H1 (cell line): ENCODE results near the gene PLA2G4E. TPM values are rescaled to one million over a fixed set of nuclear protein-coding genes. Genes with fewer than 3 reads are reported as not detected.

ENCODE experiments used
- CTCF ChIA-PET: fragments of 300-600 bp; sonication (Branson Sonifier 250); formaldehyde crosslinking; loops from one replicate; lab custom pipeline; 2021; ENCODE audit not compliant: partially characterized antibody; lab: Charles Lee
- POLR2A ChIA-PET: fragments of 300-600 bp; sonication (Branson Sonifier 250); formaldehyde crosslinking; loops from one replicate; lab custom pipeline; 2021; ENCODE audit warnings: inconsistent platforms; ENCODE audit not compliant: partially characterized antibody; lab: Charles Lee
- DNase-seq, 2 experiments: peaks; one replicate each; pipeline versions ENCODE4 v3.0.0 to v3.0.0-alpha.2; 2010 to 2022; ENCODE audit warnings: low spot score in 2 of 2, low read depth in 1 of 2, mixed read lengths in 1 of 2
- FAIRE-seq: peaks from 2 replicates; lab custom pipeline; 2011; peaks lifted over from hg19 to GRCh38; lab: Jason Lieb, UNC
- H2AFZ ChIP-seq: 2 replicates; pipeline ENCODE4 v1.8.1; 2012; ENCODE audit warnings: low read length, inconsistent platforms
- H2AK5ac ChIP-seq: 2 replicates; pipeline ENCODE4 v1.6.1; 2013; ENCODE audit warnings: low read depth, low read length
- H2BK120ac ChIP-seq: replicated peaks from 2 replicates; pipeline ENCODE3; 2013; ENCODE audit warnings: low read depth, low read length, inconsistent platforms
- H2BK12ac ChIP-seq: 2 replicates; pipeline ENCODE4 v1.6.1; 2013; ENCODE audit warnings: low read depth, low read length
- H2BK15ac ChIP-seq: 2 replicates; pipeline ENCODE4 v1.6.1; 2013; ENCODE audit warnings: low read length
- H2BK20ac ChIP-seq: 2 replicates; pipeline ENCODE4 v1.6.1; 2013; ENCODE audit warnings: low read length
- H2BK5ac ChIP-seq: 2 replicates; pipeline ENCODE4 v1.6.1; 2013; ENCODE audit warnings: low read depth, low read length
- H3K14ac ChIP-seq: 2 replicates; pipeline ENCODE4 v1.6.1; 2013; ENCODE audit warnings: inconsistent platforms; ENCODE audit not compliant: insufficient read length
- H3K18ac ChIP-seq: 2 replicates; pipeline ENCODE4 v1.6.1; 2013; ENCODE audit warnings: low read length; ENCODE audit errors: extremely low read depth
- H3K23ac ChIP-seq: 2 replicates; pipeline ENCODE4 v1.6.1; 2013; ENCODE audit warnings: inconsistent platforms; ENCODE audit not compliant: insufficient read length
- H3K23me2 ChIP-seq: 2 replicates; pipeline ENCODE4 v1.6.1; 2013; ENCODE audit warnings: low read depth, low read length
- H3K27ac ChIP-seq: 2 replicates; pipeline ENCODE4 v1.6.1; 2011; ENCODE audit warnings: low read depth, low read length, inconsistent platforms
- H3K27me3 ChIP-seq, 4 experiments: replicated peaks in 1 of 4; 1 replicate in 1 of 4; 2 replicates in 3 of 4; pipeline versions ENCODE4 v1.6.1 to v1.8.1; 2011 to 2013; ENCODE audit warnings: low read length in 3 of 4, mild to moderate bottlenecking in 3 of 4, inconsistent platforms in 2 of 4, mixed read lengths in 2 of 4, moderate library complexity in 1 of 4; ENCODE audit not compliant: control insufficient read depth in 3 of 4, insufficient read depth in 3 of 4; ENCODE audit errors: extremely low read depth in 1 of 4
- H3K36me3 ChIP-seq, 4 experiments: 2 replicates each; pipeline versions ENCODE4 v1.6.1 to v1.8.1; 2011 to 2013; ENCODE audit warnings: mild to moderate bottlenecking in 4 of 4, low read length in 3 of 4, moderate library complexity in 2 of 4, control low read depth in 1 of 4, inconsistent platforms in 1 of 4; ENCODE audit not compliant: insufficient read depth in 4 of 4, control insufficient read depth in 2 of 4
- H3K4ac ChIP-seq: replicated peaks from 2 replicates; pipeline ENCODE3; 2013; ENCODE audit warnings: low read length, low read depth, mixed read lengths, inconsistent platforms; ENCODE audit not compliant: insufficient read length
- H3K4me1 ChIP-seq, 4 experiments: replicated peaks in 1 of 4; 1 replicate in 1 of 4; 2 replicates in 3 of 4; pipeline versions ENCODE4 v1.6.1 to v1.8.1; 2011 to 2013; ENCODE audit warnings: low read length in 3 of 4, inconsistent platforms in 2 of 4, mixed read lengths in 1 of 4; ENCODE audit not compliant: insufficient read depth in 4 of 4, control insufficient read depth in 3 of 4
- H3K4me2 ChIP-seq, 2 experiments: 2 replicates each; pipeline versions ENCODE4 v1.6.1 to v1.8.1; 2011 to 2013; ENCODE audit warnings: low read depth in 2 of 2, low read length in 2 of 2, control low read depth in 1 of 2, inconsistent platforms in 1 of 2, mild to moderate bottlenecking in 1 of 2; ENCODE audit not compliant: insufficient read depth in 1 of 2
- H3K4me3 ChIP-seq, 4 experiments: fragments of 200-600, 300-600 bp in 1 of 4; sonication (generic), shearing (Covaris generic), sonication (Bioruptor Twin) in 1 of 4; 2 replicates each; pipeline versions ENCODE4 v1.5.1 to v1.8.1; 2011 to 2016; ENCODE audit warnings: low read length in 4 of 4, low read depth in 3 of 4, control low read depth in 2 of 4, inconsistent platforms in 2 of 4, mild to moderate bottlenecking in 2 of 4, mixed read lengths in 1 of 4, moderate library complexity in 1 of 4; ENCODE audit not compliant: insufficient read depth in 2 of 4; ENCODE audit errors: extremely low read depth in 1 of 4
- H3K56ac ChIP-seq: replicated peaks from 2 replicates; pipeline ENCODE3; 2013; ENCODE audit warnings: low read depth, mild to moderate bottlenecking, mixed read lengths, low read length, inconsistent platforms; ENCODE audit not compliant: insufficient read length
- H3K79me1 ChIP-seq: 2 replicates; pipeline ENCODE4 v1.6.1; 2013; ENCODE audit warnings: low read depth, low read length, control low read depth
- H3K79me2 ChIP-seq, 2 experiments: 2 replicates each; pipeline versions ENCODE4 v1.6.1 to v1.8.1; 2012 to 2013; ENCODE audit warnings: low read length in 2 of 2, mild to moderate bottlenecking in 2 of 2, inconsistent platforms in 1 of 2; ENCODE audit not compliant: insufficient read depth in 2 of 2, control insufficient read depth in 1 of 2
- H3K9ac ChIP-seq, 4 experiments: replicated peaks in 1 of 4; 1 replicate in 1 of 4; 2 replicates in 3 of 4; pipeline versions ENCODE4 v1.6.1 to v1.8.1; 2011 to 2013; ENCODE audit warnings: low read depth in 3 of 4, low read length in 3 of 4, control low read depth in 2 of 4, mild to moderate bottlenecking in 2 of 4, moderate library complexity in 2 of 4, inconsistent platforms in 1 of 4; ENCODE audit errors: extremely low read depth in 1 of 4
- H3K9me3 ChIP-seq, 2 experiments: 2 replicates each; pipeline versions ENCODE4 v1.6.1 to v1.8.1; 2012 to 2013; ENCODE audit warnings: mild to moderate bottlenecking in 2 of 2, moderate library complexity in 2 of 2, control low read depth in 1 of 2, inconsistent platforms in 1 of 2, low read depth in 1 of 2, low read length in 1 of 2, mixed read lengths in 1 of 2; ENCODE audit not compliant: insufficient read depth in 2 of 2
- H4K20me1 ChIP-seq, 2 experiments: replicated peaks in 1 of 2; 2 replicates each; pipeline versions ENCODE3 to v1.8.1; 2011 to 2013; ENCODE audit warnings: inconsistent platforms in 2 of 2, low read length in 2 of 2, mild to moderate bottlenecking in 1 of 2; ENCODE audit not compliant: insufficient read depth in 2 of 2, control insufficient read depth in 1 of 2
- H4K5ac ChIP-seq: 2 replicates; pipeline ENCODE4 v1.6.1; 2013; ENCODE audit warnings: low read length, low read depth, mixed read lengths, inconsistent platforms; ENCODE audit not compliant: insufficient read length
- H4K8ac ChIP-seq: 2 replicates; pipeline ENCODE4 v1.8.0; 2013; ENCODE audit warnings: mild to moderate bottlenecking, moderate library complexity, low read length, inconsistent platforms; ENCODE audit not compliant: insufficient read depth; ENCODE audit errors: extremely low read depth
- H4K91ac ChIP-seq: replicated peaks from 2 replicates; pipeline ENCODE3; 2013; ENCODE audit warnings: low read length, mixed read lengths, inconsistent platforms; ENCODE audit not compliant: insufficient read length
- ASH2L ChIP-seq: fragments of 200-600, 300-600 bp; sonication (generic); IDR thresholded peaks from one replicate; pipeline ENCODE4 v1.7.1; 2017; ENCODE audit warnings: low read length
- CHD1 ChIP-seq: IDR thresholded peaks from 2 replicates; pipeline ENCODE4 v1.6.1; 2012; ENCODE audit warnings: low read depth, low read length, improper control_type of control experiment
- CREB1 ChIP-seq: IDR thresholded peaks from 2 replicates; pipeline ENCODE4 v1.6.1; 2012; ENCODE audit warnings: inconsistent platforms
- GTF2F1 ChIP-seq: IDR thresholded peaks from 2 replicates; pipeline ENCODE4 v1.6.1; 2012; ENCODE audit warnings: low read depth, low read length, improper control_type of control experiment, borderline replicate concordance
- HDAC2 ChIP-seq, 2 experiments: fragments of 300-600 bp in 1 of 2; sonication (generic) in 1 of 2; IDR thresholded peaks; 2 replicates each; pipeline ENCODE4 v1.6.1; 2011 to 2012; ENCODE audit warnings: low read depth in 2 of 2, low read length in 2 of 2, mild to moderate bottlenecking in 2 of 2, moderate library complexity in 2 of 2, borderline replicate concordance in 1 of 2, inconsistent platforms in 1 of 2
- KDM1A ChIP-seq: fragments of 200-600, 300-600 bp; sonication (generic); IDR thresholded peaks from 2 replicates; pipeline ENCODE4 v1.7.1; 2016; ENCODE audit warnings: mild to moderate bottlenecking, low read length, borderline replicate concordance
- POU5F1 ChIP-seq: IDR thresholded peaks from 2 replicates; pipeline ENCODE4 v1.6.1; 2011; ENCODE audit warnings: low read depth, mild to moderate bottlenecking, low read length, moderate library complexity
- RAD21 ChIP-seq, 2 experiments: IDR thresholded peaks in 1 of 2; conservative IDR thresholded peaks in 1 of 2; 2 replicates each; pipeline ENCODE4 v1.6.1; 2011; ENCODE audit warnings: low read depth in 2 of 2, low read length in 2 of 2, improper control_type of control experiment in 1 of 2, inconsistent platforms in 1 of 2, mild to moderate bottlenecking in 1 of 2, moderate library complexity in 1 of 2
- RBBP5 ChIP-seq: IDR thresholded peaks from 2 replicates; pipeline ENCODE4 v1.7.1; 2012; ENCODE audit warnings: low read depth, mild to moderate bottlenecking, inconsistent platforms, low read length, moderate library complexity, borderline replicate concordance
- SAP30 ChIP-seq: fragments of 300-600 bp; sonication (generic); IDR thresholded peaks from 2 replicates; pipeline ENCODE4 v1.7.1; 2012; ENCODE audit warnings: low read length, moderate library complexity, mild to moderate bottlenecking, inconsistent platforms; ENCODE audit not compliant: insufficient read depth, insufficient replicate concordance
- SIX5 ChIP-seq: IDR thresholded peaks from 2 replicates; pipeline ENCODE4 v1.6.1; 2011; ENCODE audit warnings: mild to moderate bottlenecking, low read depth, low read length
- TCF12 ChIP-seq: IDR thresholded peaks from 2 replicates; pipeline ENCODE4 v1.6.1; 2011; ENCODE audit warnings: low read depth, mild to moderate bottlenecking, low read length
- WGBS, 2 experiments: shearing (Covaris generic) in 1 of 2; methylation state at CpG; one replicate each; pipeline versions ENCODE4 v1.1.6 to v1.1.7; 2013 to 2015; ENCODE audit warnings: low lambda C conversion rate in 2 of 2, mixed read lengths in 2 of 2, inconsistent platforms in 1 of 2, low coverage in 1 of 2, missing lambda C conversion rate in 1 of 2; ENCODE audit not compliant: insufficient replicate concordance in 2 of 2, insufficient coverage in 1 of 2, insufficient read length in 1 of 2; ENCODE audit errors: extremely low coverage in 1 of 2, missing lambda C conversion rate in 1 of 2; 5-methylcytosine and 5-hydroxymethylcytosine counted together
- polyA plus RNA-seq, 7 experiments: library from polyadenylated mRNA; depleted of rRNA in 3 of 7; stranded (reverse) in 5 of 7; unstranded in 2 of 7; fragments of >200 nt in 5 of 7; fragments of 200-250 nt in 2 of 7; gene quantifications; 1 replicate in 5 of 7; 2 replicates in 1 of 7; 4 replicates in 1 of 7; pipeline versions ENCODE4 v1.2.1 to v1.2.3, GENCODE V29; 2011 to 2013; ENCODE audit warnings: missing spikeins in 2 of 7, mixed read lengths in 2 of 7
- total RNA-seq: library from RNA; stranded (reverse); fragmentation: NEBNext Ultra II Directional; extraction: Animal tissue kit (Norgen Biotek cat#: 25700); gene quantifications from 2 replicates; pipeline ENCODE4 v1.2.1, GENCODE V29; 2021

Gene PLA2G4E
- total and polyA plus RNA-seq, 2 of the 8 experiments (the other 6 are each of a cell fraction or from before 2014, with no cell fraction given): 0.03 TPM; not detected in 1

DNA sequence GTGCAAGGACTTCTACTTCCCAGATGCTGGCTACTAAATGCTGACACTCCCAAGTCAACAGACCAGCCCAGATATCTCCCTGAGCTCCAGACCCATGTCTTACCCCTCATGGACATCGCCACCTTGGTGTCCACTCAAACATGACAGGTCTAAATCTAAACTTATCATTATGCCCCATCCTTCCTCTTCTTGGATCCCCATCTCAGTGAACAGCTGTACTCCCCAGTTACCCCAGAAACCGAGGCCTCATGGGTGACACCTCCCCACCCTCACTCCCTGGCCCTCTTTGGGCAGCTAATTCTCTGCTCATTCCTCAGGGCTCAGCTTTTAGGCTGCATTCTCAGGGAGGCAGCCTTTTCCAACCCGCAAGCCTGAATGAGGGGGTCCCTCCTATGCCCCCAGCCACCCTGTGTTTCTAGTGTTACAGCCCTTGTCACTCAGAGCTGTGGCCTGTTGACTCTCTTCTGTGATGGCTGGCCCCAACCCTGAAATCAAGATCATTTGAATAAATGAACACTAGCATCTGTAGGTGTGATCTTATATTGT lies 53.8 kb downstream of the PLA2G4E start:
- H2BK5ac ChIP-seq: no peak overlapping the region
- no peak overlapping the region for H2BK15ac ChIP-seq
- no peak overlapping the region for H3K18ac ChIP-seq
- H3K36me3 ChIP-seq: no peaks in the 10 kb centered on the region; a peak in 1 of 8 replicates
- WGBS, 2 experiments: 94% methylated on average over 3 of the region's 3 CpGs; no CpG with 5 or more reads in 1 of the 2 experiments
- H2BK20ac ChIP-seq: no peak overlapping the region
- H3K9ac ChIP-seq: no peak overlapping the region
- no peak overlapping the region for H2BK12ac ChIP-seq
- H2BK120ac ChIP-seq: no peak overlapping the region
- no peaks in the 10 kb centered on the region for H3K27me3 ChIP-seq
- no peak overlapping the region for H3K14ac ChIP-seq
- DNase-seq (no peak), FAIRE-seq (no peak)
- H2AK5ac ChIP-seq: no peak overlapping the region
- peaks cover 4 to 10% (median 6%) of the 10 kb centered on the region in 4 experiments; a peak in 6 of 7 replicates for H3K4me1 ChIP-seq
- no peak overlapping the region for H4K5ac ChIP-seq
- ChIA-PET POLR2A (interaction anchor here (0.7 kb wide), 1 partner anchor 9 kb away, joined by 3 read pairs; no protein-coding TSS in a partner anchor), CTCF (interaction anchor here (0.7 to 0.9 kb wide), 2 partner anchors 9 to 21 kb away, joined by 3 to 5 read pairs; no protein-coding TSS in a partner anchor)
- peaks cover 30% of the 10 kb centered on the region for H3K79me1 ChIP-seq
- H4K20me1 ChIP-seq: peaks cover 14 to 20% of the 10 kb centered on the region in 2 experiments
- H3K27ac ChIP-seq: no peak overlapping the region
- H2AFZ ChIP-seq: no peak overlapping the region
- H3K4ac ChIP-seq: no peak overlapping the region
- no peak overlapping the region for H3K4me3 ChIP-seq
- no peak overlapping the region for H4K8ac ChIP-seq
- H3K4me2 ChIP-seq: no peak overlapping the region
- no peak overlapping the region for H4K91ac ChIP-seq
- H3K23ac ChIP-seq: no peak overlapping the region
- H3K56ac ChIP-seq: no peak overlapping the region
- H3K9me3 ChIP-seq: no peaks in the 10 kb centered on the region
- peaks cover 17 to 74% of the 10 kb centered on the region in 2 experiments for H3K79me2 ChIP-seq
- peaks cover 5% of the 10 kb centered on the region; the same call in 1 of the 2 replicates for H3K23me2 ChIP-seq
- TF ChIP-seq TCF12 (no peak), SIX5 (no peak), CHD1 (no peak), ASH2L (no peak), POU5F1 (no peak), GTF2F1 (no peak), CREB1 (no peak), HDAC2 (IDR thresholded peaks at IDR 0.05; ENCODE audit: borderline replicate concordance in 1 of 2, low read depth in 2 of 2, low read length in 2 of 2) (no peak), RAD21 (IDR thresholded peaks at IDR 0.05 in 1 of 2, conservative IDR thresholded peaks at IDR 0.05 in 1 of 2; ENCODE audit: low read depth in 2 of 2, low read length in 2 of 2) (no peak), KDM1A (no peak), RBBP5 (no peak), SAP30 (no peak)
